Right atrium auricular region (tissue), 2 donors: Measurements from ENCODE around the gene RRP8. TPM values are rescaled to one million over a fixed set of nuclear protein-coding genes. Genes with fewer than 3 reads are reported as not detected.

Source experiments
- DNase-seq: peaks from one replicate; pipeline ENCODE4 v3.0.0-alpha.2; 2019; ENCODE audit warnings: low spot score
- H3K27ac ChIP-seq, 2 donors: fragments of 200-600 bp; sonication (generic); 1 replicate in 1 of 2; 2 replicates in 1 of 2; pipeline ENCODE4 v1.5.1; 2016 to 2019
- H3K27me3 ChIP-seq, 2 donors: fragments of 200-600 bp; sonication (generic); one replicate each; pipeline versions ENCODE4 v1.5.1 to v1.6.0; 2017 to 2019
- H3K36me3 ChIP-seq: fragments of 200-600 bp; sonication (generic); one replicate; pipeline ENCODE4 v1.5.1; 2016
- H3K4me1 ChIP-seq, 2 donors: fragments of 200-600 bp; sonication (generic); one replicate each; pipeline versions ENCODE4 v1.5.1 to v1.6.0; 2017 to 2019
- H3K4me3 ChIP-seq, 2 donors: fragments of 200-600 bp; sonication (generic); 1 replicate in 1 of 2; 2 replicates in 1 of 2; pipeline ENCODE4 v1.5.1; 2017 to 2019; ENCODE audit warnings: mild to moderate bottlenecking in 1 of 2, moderate library complexity in 1 of 2
- H3K9me3 ChIP-seq, 2 donors: fragments of 200-600 bp; sonication (generic); one replicate each; pipeline ENCODE4 v1.5.1; 2019
- CTCF ChIP-seq, 2 donors: fragments of 200-600 bp; sonication (generic); IDR thresholded peaks; one replicate each; pipeline ENCODE4 v1.5.1; 2019; ENCODE audit warnings: antibody characterized with exemption in 2 of 2
- total RNA-seq, 2 donors: library from RNA; depleted of rRNA; stranded (reverse); fragments of >200 nt; gene quantifications; one replicate each; pipeline ENCODE4 v1.1.0, GENCODE V29; 2016

Gene RRP8
- total RNA-seq, 2 donors from 2014 or later: 9.7 to 12.2 TPM

GRCh38 chr11:6627762-6628241 lies 24.4 kb upstream of the RRP8 start:
- Histone ChIP-seq H3K36me3 (peaks cover 49% of the 10 kb centered on the region), H3K27ac (no peak overlapping the region), H3K4me1 (no peaks in the 10 kb centered on the region), H3K27me3 (no peaks in the 10 kb centered on the region), H3K9me3 (no peaks in the 10 kb centered on the region), H3K4me3 (no peak overlapping the region)
- TF ChIP-seq CTCF (IDR thresholded peaks at IDR 0.05): no peak
- DNase-seq: no peak

GRCh38 chr11:6626971-6627761 lies 23.8 kb upstream of the RRP8 start:
- H3K27me3 ChIP-seq: no peaks in the 10 kb centered on the region
- H3K4me3 ChIP-seq: no peak overlapping the region
- H3K4me1 ChIP-seq: no peaks in the 10 kb centered on the region
- H3K27ac ChIP-seq: no peak overlapping the region
- no peak for TF ChIP-seq CTCF (IDR thresholded peaks at IDR 0.05)
- peaks cover 44% of the 10 kb centered on the region for H3K36me3 ChIP-seq
- no peaks in the 10 kb centered on the region for H3K9me3 ChIP-seq
- no peak for DNase-seq

DNA sequence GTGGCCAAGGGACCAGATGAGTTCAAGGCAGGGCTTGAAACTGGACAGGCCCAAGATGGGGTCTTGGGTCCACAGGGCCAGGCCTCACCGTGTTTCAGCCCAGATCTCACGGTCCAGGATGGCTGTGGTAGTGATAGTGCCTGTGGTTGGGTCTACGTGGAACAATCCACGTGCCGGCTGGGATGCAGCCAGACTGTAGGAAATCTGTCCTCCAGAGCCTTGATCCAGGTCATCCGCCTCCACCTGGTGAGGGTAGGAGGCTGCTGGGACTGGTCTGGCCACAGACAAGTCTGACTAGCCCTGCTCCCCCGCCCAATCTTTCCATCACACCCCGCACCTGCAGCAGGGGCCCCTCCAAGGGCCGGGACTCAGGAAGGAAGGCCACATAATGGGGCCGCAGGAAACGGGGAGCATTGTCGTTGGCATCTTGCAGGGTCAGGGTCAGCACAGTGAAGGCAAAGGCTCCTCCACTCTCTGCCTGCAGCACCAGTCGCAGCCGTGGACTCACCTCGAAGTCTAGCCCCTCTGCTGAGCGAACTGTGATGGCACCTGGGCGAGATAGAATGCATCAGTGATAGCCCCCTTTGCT lies 22.5 kb upstream of the RRP8 start:
- Histone ChIP-seq H3K36me3 (peaks cover 37% of the 10 kb centered on the region), H3K9me3 (no peaks in the 10 kb centered on the region), H3K27ac (no peak overlapping the region), H3K4me1 (no peaks in the 10 kb centered on the region), H3K4me3 (no peak overlapping the region), H3K27me3 (no peaks in the 10 kb centered on the region)
- DNase-seq: no peak
- TF ChIP-seq CTCF (IDR thresholded peaks at IDR 0.05): no peak

- DNase-seq: no peak
- TF ChIP-seq CTCF (IDR thresholded peaks at IDR 0.05): no peak
- Histone ChIP-seq H3K27me3 (no peaks in the 10 kb centered on the region), H3K4me1 (no peaks in the 10 kb centered on the region), H3K27ac (no peak overlapping the region), H3K9me3 (no peaks in the 10 kb centered on the region), H3K36me3 (peaks cover 37% of the 10 kb centered on the region), H3K4me3 (no peak overlapping the region)
Observed at GRCh38 chr11:6625156-6625831, 21.9 kb upstream of the RRP8 start.

- Histone ChIP-seq H3K9me3 (no peaks in the 10 kb centered on the region), H3K4me3 (no peak overlapping the region), H3K36me3 (peaks cover 25% of the 10 kb centered on the region), H3K27me3 (no peaks in the 10 kb centered on the region), H3K4me1 (peaks cover 0 to 11% of the 10 kb centered on the region in 2 donors), H3K27ac (no peak overlapping the region)
- no peak for TF ChIP-seq CTCF (IDR thresholded peaks at IDR 0.05)
- DNase-seq: no peak
Observed at GRCh38 chr11:6623391-6624363, 20.3 kb upstream of the RRP8 start.
